Smooth muscle cell of the brain vasculature (primary cell): ENCODE data around the gene CACNA2D3.
A peak's percentile ranks its signal among the peaks of the same experiment; 100 is the strongest.

ENCODE experiments used
- DNase-seq: peaks from one replicate; pipeline ENCODE4 v3.0.0-alpha.2; 2012; ENCODE audit warnings: low read depth, low spot score

The CACNA2D3 gene

GRCh38 chr3:54844211-54844610 is 721.9 kb downstream of the CACNA2D3 start:
- DNase-seq, result no peak

DNA sequence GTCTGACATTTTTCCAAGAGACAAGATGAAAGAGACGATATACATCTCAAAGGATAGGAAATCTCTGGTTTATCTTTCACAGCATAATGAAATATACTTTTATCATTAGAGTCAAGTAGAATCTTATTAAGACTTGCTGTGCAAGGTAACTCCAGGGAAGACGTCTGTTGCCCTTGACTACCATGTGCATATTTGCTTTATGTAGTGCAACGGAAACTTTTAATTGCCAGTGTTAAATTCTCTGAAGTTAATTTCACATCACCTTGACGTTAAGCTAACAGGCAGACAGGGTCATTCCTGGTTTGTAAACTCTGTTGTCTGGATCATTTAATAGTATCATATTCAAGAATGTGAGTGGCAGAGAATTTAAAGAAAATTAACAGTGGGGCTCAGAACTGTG is 722.7 kb downstream of the CACNA2D3 start:
- DNase-seq, result no peak

- DNase-seq, result no peak
These were observed 723.2 kb downstream of the CACNA2D3 start for GRCh38 chr3:54845551-54845950.

GRCh38 chr3:54846119-54846518 is 723.8 kb downstream of the CACNA2D3 start:
- DNase-seq, result no peak

- no peak for DNase-seq
These were observed 725.0 kb downstream of the CACNA2D3 start for GRCh38 chr3:54847361-54847760.

DNA sequence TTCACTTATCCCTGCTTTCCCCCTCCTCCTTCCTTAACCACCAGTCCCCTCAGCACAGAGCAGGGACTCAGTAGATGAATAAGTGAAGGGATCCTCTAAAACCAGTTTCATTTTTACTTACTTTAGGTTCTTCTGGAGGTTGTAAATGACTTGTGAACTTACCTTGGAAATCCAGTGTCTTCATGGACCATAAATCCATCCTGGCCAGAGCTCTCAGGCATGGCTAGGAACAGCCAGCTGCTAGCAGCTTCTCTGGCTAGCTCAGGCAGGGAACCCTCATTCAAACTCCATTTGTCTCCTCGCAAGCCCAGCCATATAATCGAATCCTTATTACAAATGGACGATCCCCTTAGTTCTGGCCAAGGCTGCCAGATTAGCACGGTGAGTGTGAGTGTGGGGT is 727.0 kb downstream of the CACNA2D3 start:
- no peak for DNase-seq

- no peak for DNase-seq
These were observed 728.2 kb downstream of the CACNA2D3 start for GRCh38 chr3:54850484-54851018.

DNA sequence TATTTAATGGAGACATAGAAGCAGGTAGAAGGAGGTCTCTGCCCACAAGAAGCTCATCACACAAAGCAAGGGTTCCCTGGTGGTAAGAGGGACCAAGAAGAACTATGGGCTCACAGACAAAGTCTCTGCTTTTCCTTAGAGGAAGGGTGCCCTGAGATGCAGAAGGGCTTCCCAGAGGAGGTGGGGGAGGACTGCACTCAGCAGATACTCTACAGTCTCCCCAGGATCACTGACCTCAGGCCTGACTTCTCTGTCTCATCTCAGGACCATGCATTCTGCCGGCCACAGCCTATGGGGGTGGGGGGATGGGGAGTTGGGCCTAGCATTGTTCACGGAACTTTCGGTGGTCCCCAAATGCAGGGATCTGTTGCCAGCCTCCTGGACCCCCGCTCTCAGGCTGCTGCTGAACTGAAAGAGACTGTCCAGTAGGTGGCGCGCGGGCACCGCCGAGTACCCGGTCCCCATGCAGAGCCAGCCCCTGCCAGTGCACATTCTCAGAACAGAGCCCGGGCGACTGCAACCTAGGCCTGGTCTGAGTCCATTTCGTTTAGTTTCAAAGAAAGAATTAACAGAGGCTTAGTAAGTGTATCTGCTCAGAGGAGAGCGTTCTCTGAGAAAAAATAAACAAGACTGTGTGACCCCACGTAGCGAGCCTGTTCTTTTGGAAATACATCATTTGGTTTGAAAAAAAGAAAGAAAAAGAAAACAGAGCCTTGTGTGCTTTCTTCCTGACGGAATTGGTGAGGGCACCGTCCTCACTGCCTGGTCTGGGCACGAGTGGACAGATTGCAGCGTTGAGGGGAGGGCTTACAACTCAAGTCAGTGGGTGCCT is 731.4 kb downstream of the CACNA2D3 start:
- DNase-seq, result peak; percentile 45

GRCh38 chr3:54856271-54856670 is 733.9 kb downstream of the CACNA2D3 start:
- DNase-seq, result no peak

- no peak for DNase-seq
These were observed 735.0 kb downstream of the CACNA2D3 start for GRCh38 chr3:54857343-54857742.

- no peak for DNase-seq
These were observed 735.9 kb downstream of the CACNA2D3 start for GRCh38 chr3:54858093-54858785.

DNA sequence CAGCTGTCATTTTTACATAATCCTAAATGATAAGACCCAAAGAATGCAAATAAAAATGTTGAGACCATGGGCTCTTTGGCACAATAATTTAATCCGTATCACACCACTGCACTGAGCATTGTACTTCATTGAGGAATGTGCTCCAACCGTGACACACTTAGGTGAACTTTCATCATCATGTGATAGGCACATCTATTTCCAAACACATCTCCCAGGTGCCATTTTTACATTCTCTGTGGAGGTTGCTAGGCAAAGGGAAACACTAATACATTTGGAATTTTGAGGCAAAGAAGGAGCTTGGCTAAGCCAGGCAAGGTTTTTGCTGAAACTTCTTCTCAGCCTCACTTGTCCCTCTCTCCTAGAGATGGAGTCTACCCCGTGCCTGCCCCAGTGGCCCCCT is 736.8 kb downstream of the CACNA2D3 start:
- DNase-seq, result no peak

GRCh38 chr3:54861248-54862067 is 739.1 kb downstream of the CACNA2D3 start:
- DNase-seq, result no peak

- DNase-seq, result no peak
These were observed 740.2 kb downstream of the CACNA2D3 start for GRCh38 chr3:54862526-54862925.

DNA sequence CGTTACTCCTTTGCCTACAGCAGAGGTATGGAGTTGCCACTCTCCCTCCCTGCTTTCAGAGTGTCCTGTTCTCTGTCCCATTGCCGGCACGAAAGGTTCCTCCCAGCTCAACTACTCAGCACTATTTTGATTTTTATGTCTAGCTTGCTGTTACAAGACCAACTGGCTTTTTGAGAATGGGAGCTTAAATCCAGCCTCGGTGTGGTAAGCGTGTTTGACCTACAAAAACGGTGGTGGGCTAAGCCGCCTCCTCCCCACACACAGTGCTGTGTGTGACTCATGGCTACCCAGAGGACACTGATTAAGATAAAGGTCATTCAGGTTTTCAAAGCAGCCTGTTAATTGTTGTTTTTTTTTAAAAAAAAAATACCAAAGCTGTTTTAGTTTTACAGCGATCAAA is 741.0 kb downstream of the CACNA2D3 start:
- DNase-seq, result no peak

- DNase-seq, result no peak
These were observed 741.4 kb downstream of the CACNA2D3 start for GRCh38 chr3:54863786-54864185.

DNA sequence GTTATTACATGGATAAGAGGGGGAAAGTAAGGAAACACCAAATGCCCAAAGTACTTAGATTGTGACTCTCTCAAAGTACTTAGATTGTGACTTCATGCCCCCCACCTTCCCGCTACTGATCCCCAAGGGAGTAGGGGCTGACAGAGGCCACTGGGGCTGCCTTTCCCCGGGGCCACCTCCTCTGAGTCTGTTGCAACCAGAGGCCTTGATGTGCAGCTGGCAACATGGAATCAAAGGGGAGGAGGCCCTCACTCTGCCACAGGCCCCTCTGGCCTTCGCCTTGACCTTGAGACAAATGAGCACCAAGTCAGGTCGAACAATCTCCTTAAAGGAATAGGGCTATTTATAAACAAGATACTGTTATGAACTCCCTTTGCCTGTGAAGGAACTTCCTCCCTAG is 743.0 kb downstream of the CACNA2D3 start:
- DNase-seq, result no peak

DNA sequence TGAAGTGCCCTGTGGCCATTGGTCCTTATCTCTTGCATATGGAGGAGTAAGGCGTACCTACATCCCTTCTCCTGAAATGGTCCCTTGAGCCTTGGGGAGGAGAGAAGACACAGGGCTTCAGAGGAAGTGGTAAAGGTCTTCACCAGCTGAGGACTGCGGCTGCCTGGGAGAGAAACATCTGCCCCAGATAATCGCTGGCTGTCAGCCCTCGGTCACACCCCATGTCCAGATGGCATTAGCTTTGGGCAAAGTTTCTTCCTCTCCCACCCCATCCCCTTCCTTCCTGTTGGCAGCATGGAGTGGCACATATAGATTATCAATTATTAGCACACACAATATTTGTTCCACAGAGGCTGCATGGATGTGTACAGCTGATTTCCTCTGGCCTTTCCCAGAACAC is 743.9 kb downstream of the CACNA2D3 start:
- DNase-seq, result no peak

DNA sequence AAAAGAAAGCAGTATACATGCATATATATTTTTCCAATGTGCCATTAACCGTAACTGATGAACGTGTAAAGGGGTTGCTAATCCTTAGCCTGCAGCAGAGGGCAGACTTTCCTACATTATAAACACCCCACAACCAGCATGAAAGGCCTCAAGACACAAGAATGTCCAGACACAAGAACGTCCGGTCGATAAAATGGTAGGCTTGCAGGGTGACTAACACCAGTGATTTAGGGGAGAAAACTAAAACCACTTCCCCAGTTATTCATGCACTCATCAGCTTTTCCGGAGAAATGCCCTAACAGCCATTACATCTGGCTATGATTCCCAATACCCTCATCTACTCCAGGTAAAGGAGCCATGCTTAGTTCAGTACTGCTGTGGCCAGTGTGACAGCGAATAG is 748.1 kb downstream of the CACNA2D3 start:
- DNase-seq, result peak; percentile 61

GRCh38 chr3:54871867-54872266 is 749.5 kb downstream of the CACNA2D3 start:
- no peak for DNase-seq

DNA sequence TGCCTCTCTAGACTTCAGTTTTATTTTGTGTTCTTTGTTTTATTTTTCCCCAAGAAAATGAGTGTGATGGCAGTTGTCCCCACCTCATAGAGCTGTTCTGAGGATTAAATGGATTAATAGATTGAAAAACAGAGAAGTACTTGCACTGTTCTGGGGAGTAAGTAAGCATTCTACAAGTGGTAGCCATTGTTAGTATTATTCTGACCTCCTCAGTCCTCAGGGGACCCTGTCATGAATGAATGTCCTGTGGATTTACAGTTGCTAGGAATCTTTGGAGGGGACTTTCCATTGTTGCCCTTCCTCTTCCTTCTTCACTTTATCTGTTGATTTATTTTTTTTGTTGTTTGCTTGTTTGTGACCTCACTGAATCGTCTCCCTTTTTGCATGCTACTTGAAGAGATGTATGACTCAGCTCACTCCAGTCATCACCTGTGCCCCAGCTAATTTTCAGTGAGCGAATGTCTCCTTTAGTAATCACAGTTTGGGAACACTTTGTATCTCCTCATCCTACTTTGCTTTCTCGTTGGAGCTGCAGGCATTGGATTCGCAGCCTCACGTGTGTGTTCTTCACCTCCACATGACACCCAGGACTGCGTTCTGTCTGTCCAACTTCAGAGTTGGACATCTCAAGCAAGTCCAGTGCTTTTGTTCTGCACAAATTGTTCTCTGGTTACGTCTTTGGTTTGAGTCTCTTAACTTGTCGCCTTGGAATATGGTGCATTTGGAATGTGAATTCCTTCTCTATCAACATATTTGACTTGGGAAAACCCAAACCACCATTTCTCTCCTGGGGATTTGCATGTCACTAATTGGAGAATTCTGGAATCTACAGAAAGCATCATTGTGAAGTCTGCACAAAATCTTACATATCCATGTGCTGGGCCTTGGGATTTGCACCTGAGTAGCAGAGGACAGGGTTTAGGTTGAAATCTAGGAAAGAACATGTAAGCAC is 751.0 kb downstream of the CACNA2D3 start:
- DNase-seq, result no peak
